Type B pancreatic cell (in vitro differentiated cells): ENCODE measurements around the gene FAM50B. TPM values are rescaled to one million over a fixed set of nuclear protein-coding genes. Genes with fewer than 3 reads are reported as not detected.
A peak's percentile ranks its signal among the peaks of the same experiment; 100 is the strongest.

Experiments
- DNase-seq: peaks from one replicate; pipeline ENCODE4 v3.0.0; 2021; ENCODE audit warnings: mixed read lengths; ENCODE audit not compliant: unreplicated experiment; ENCODE audit errors: extremely low spot score
- H3K27ac Mint-ChIP-seq: 2 replicates; pipeline ENCODE4 v1.8.0; 2021; ENCODE audit warnings: mild to moderate bottlenecking, mixed read lengths
- H3K27me3 Mint-ChIP-seq: 2 replicates; pipeline ENCODE4 v1.8.0; 2021; ENCODE audit warnings: mixed read lengths
- H3K36me3 Mint-ChIP-seq: 2 replicates; pipeline ENCODE4 v1.8.0; 2021; ENCODE audit warnings: mixed read lengths
- H3K4me1 Mint-ChIP-seq: one replicate; pipeline ENCODE4 v1.8.0; 2021; ENCODE audit warnings: mixed read lengths; ENCODE audit not compliant: unreplicated experiment
- H3K4me3 Mint-ChIP-seq: 2 replicates; pipeline ENCODE4 v1.8.0; 2021; ENCODE audit warnings: mild to moderate bottlenecking, mixed read lengths
- H3K9me3 Mint-ChIP-seq: 2 replicates; pipeline ENCODE4 v1.8.0; 2021; ENCODE audit warnings: mixed read lengths
- CTCF ChIP-seq: fragments of 200-600 bp; sonication (generic); conservative IDR thresholded peaks from 2 replicates; pipeline ENCODE4 v1.5.0; 2021; ENCODE audit warnings: antibody characterized with exemption, mild to moderate bottlenecking
- total RNA-seq: library from RNA; stranded (reverse); gene quantifications from 2 replicates; pipeline ENCODE4 v1.2.1, GENCODE V29; 2021; ENCODE audit warnings: low replicate concordance

The FAM50B gene
- total RNA-seq, 1 donor from 2014 or later: 1.8 TPM

GRCh38 chr6:3814539-3814938, 34.6 kb upstream of the FAM50B start:
- no peak for TF ChIP-seq CTCF
- no peaks in the 10 kb centered on the region for H3K9me3 Mint-ChIP-seq
- H3K27me3 Mint-ChIP-seq: no peaks in the 10 kb centered on the region
- H3K36me3 Mint-ChIP-seq: no peaks in the 10 kb centered on the region
- no peak overlapping the region for H3K4me3 Mint-ChIP-seq
- H3K4me1 Mint-ChIP-seq: peaks cover 4% of the 10 kb centered on the region
- peak overlapping the region; percentile 37 for H3K27ac Mint-ChIP-seq
- DNase-seq: no peak

- Mint-ChIP-seq H3K4me3 (peak overlapping the region; percentile 57), H3K27me3 (no peaks in the 10 kb centered on the region), H3K9me3 (no peaks in the 10 kb centered on the region), H3K4me1 (peaks cover 11% of the 10 kb centered on the region), H3K36me3 (no peaks in the 10 kb centered on the region), H3K27ac (peak overlapping the region; percentile 99)
- no peak for DNase-seq
- TF ChIP-seq CTCF: no peak
Measured at GRCh38 chr6:3816251-3816650, 32.9 kb upstream of the FAM50B start.

GRCh38 chr6:3819161-3820110, 29.7 kb upstream of the FAM50B start:
- no peak for TF ChIP-seq CTCF
- no peaks in the 10 kb centered on the region for H3K27me3 Mint-ChIP-seq
- H3K36me3 Mint-ChIP-seq: no peaks in the 10 kb centered on the region
- H3K4me3 Mint-ChIP-seq: peak overlapping the region; percentile 65
- H3K27ac Mint-ChIP-seq: peak overlapping the region; percentile 99
- H3K4me1 Mint-ChIP-seq: peaks cover 23% of the 10 kb centered on the region
- no peaks in the 10 kb centered on the region for H3K9me3 Mint-ChIP-seq
- DNase-seq: no peak

GRCh38 chr6:3820563-3820962, 28.6 kb upstream of the FAM50B start:
- H3K4me1 Mint-ChIP-seq: peaks cover 30% of the 10 kb centered on the region
- peak overlapping the region; percentile 99 for H3K27ac Mint-ChIP-seq
- no peaks in the 10 kb centered on the region for H3K9me3 Mint-ChIP-seq
- no peaks in the 10 kb centered on the region for H3K36me3 Mint-ChIP-seq
- DNase-seq: no peak
- no peaks in the 10 kb centered on the region for H3K27me3 Mint-ChIP-seq
- TF ChIP-seq CTCF: no peak
- no peak overlapping the region for H3K4me3 Mint-ChIP-seq

GRCh38 chr6:3822747-3823445, 26.3 kb upstream of the FAM50B start:
- H3K27me3 Mint-ChIP-seq: no peaks in the 10 kb centered on the region
- H3K4me3 Mint-ChIP-seq: no peak overlapping the region
- no peaks in the 10 kb centered on the region for H3K36me3 Mint-ChIP-seq
- TF ChIP-seq CTCF: no peak
- DNase-seq: no peak
- H3K9me3 Mint-ChIP-seq: no peaks in the 10 kb centered on the region
- H3K4me1 Mint-ChIP-seq: peaks cover 42% of the 10 kb centered on the region
- H3K27ac Mint-ChIP-seq: peak overlapping the region; percentile 85
